NT2/D1 (cell line): ENCODE measurements around the gene RPL15.

Experiments
- DNase-seq: peaks from one replicate; pipeline ENCODE4 v3.0.0-alpha.2; 2011; ENCODE audit warnings: low read depth, low spot score
- H3K27me3 ChIP-seq: 2 replicates; pipeline ENCODE4 v1.6.0; 2011; ENCODE audit warnings: mild to moderate bottlenecking; ENCODE audit not compliant: insufficient read length, insufficient read depth
- H3K36me3 ChIP-seq: 2 replicates; pipeline ENCODE4 v1.6.1; 2011; ENCODE audit warnings: mild to moderate bottlenecking, low read length, mixed read lengths; ENCODE audit not compliant: insufficient read depth, insufficient read length
- H3K4me1 ChIP-seq: 2 replicates; pipeline ENCODE4 v1.5.1; 2011; ENCODE audit not compliant: insufficient read depth, insufficient read length
- H3K4me3 ChIP-seq: 2 replicates; pipeline ENCODE4 v1.5.1; 2011; ENCODE audit warnings: low read depth; ENCODE audit not compliant: insufficient read length
- H3K9ac ChIP-seq: 2 replicates; pipeline ENCODE4 v1.6.0; 2011; ENCODE audit warnings: low read depth; ENCODE audit not compliant: insufficient read length
- H3K9me3 ChIP-seq: 2 replicates; pipeline ENCODE4 v1.5.1; 2011; ENCODE audit warnings: mild to moderate bottlenecking, low read length; ENCODE audit not compliant: insufficient read depth
- SUZ12 ChIP-seq: IDR thresholded peaks from 2 replicates; pipeline ENCODE4 v1.6.1; 2011; ENCODE audit not compliant: insufficient read length, insufficient read depth; ENCODE audit errors: extremely low read depth
- YY1 ChIP-seq: IDR thresholded peaks from 2 replicates; pipeline ENCODE4 v1.6.1; 2011; ENCODE audit not compliant: insufficient read length, insufficient read depth
- ZNF274 ChIP-seq: IDR thresholded peaks from 2 replicates; pipeline ENCODE4 v1.6.1; 2011; ENCODE audit warnings: mild to moderate bottlenecking, low read depth, low read length

Gene RPL15

DNA sequence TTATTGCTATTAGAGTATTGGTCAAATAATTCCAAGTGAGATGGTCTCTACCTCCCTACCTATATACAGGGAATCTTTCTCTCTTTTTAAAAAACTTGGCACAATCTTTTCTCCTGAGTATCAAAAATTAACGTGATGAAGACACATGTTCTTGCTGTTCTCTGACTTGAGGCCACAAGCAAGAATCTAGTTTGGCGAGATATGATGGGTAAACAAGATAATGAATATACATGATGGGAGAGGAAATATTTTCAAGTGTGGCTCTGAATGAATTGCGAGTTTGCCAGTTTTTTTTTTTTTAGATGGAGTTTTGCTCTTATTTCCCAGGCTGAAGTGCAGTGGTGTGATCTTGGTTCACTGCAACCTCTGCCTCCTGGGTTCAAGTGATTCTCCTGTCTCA lies 39.8 kb downstream of the RPL15 start:
- Histone ChIP-seq H3K4me3 (no peak overlapping the region), H3K27me3 (no peaks in the 10 kb centered on the region), H3K36me3 (peaks cover 4% of the 10 kb centered on the region), H3K9ac (no peak overlapping the region), H3K9me3 (no peaks in the 10 kb centered on the region), H3K4me1 (no peaks in the 10 kb centered on the region)
- TF ChIP-seq SUZ12 (no peak), ZNF274 (no peak), YY1 (no peak)
- DNase-seq, result no peak

DNA sequence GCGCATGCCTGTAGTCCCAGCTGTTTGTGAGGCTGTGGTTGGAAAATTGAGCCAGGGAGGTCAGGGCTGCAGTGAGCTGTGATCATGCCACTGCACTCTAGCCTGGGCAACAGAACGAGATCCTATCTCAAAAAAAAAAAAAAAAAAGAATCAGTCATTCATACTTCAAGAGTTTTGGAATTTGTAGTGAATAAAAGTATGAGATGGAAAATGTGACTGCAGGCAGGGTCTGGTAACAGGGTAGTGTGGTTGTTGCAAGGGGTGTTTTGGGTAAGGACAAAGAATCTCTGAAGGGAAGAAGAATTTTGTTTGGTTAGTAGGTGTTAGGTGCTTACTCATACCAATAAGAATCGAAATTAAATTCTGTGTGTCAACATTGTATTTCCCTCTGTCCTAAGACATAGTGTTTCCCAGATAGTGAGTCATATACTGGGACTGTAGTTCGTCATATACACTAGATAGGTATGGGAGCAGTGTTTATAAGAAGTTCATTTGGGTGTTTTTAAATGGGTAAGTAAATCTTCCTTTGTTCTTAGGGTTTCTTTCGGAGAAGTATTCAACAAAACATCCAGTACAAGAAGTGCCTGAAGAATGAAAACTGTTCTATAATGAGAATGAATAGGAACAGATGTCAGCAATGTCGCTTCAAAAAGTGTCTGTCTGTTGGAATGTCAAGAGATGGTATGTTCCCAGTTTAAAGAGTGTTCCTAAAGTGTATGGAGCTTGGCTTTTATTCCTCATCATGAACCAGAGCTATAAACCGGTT lies 42.4 kb downstream of the RPL15 start:
- Histone ChIP-seq H3K9me3 (no peaks in the 10 kb centered on the region), H3K36me3 (peaks cover 13% of the 10 kb centered on the region), H3K4me1 (no peaks in the 10 kb centered on the region), H3K27me3 (no peaks in the 10 kb centered on the region), H3K4me3 (no peak overlapping the region), H3K9ac (no peak overlapping the region)
- TF ChIP-seq ZNF274, result no peak
- TF ChIP-seq SUZ12, result no peak
- TF ChIP-seq YY1, result no peak
- DNase-seq, result no peak

DNA sequence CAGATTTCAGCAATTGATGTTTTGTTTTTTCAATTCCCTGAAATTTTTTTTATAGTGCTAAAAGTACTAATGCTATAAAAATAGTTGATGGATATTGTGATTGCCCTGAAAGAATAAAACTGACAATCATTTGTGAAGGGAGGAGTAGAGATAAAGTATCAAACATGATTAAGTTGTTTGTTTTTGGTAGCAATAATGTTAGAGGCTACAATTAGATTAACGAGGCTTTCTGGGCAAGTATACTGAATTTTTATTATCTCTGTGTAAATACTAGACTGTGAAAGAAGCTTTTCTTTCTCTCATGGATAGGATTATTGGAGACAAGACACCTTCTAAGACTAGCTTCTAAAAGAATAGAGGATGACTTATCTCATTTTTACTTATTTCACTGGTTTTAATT lies 43.7 kb downstream of the RPL15 start:
- peaks cover 22% of the 10 kb centered on the region for H3K36me3 ChIP-seq
- no peaks in the 10 kb centered on the region for H3K4me1 ChIP-seq
- H3K27me3 ChIP-seq, result no peaks in the 10 kb centered on the region
- DNase-seq, result no peak
- no peak overlapping the region for H3K4me3 ChIP-seq
- TF ChIP-seq ZNF274, result no peak
- no peak for TF ChIP-seq SUZ12
- no peak for TF ChIP-seq YY1
- H3K9ac ChIP-seq, result no peak overlapping the region
- no peaks in the 10 kb centered on the region for H3K9me3 ChIP-seq

DNA sequence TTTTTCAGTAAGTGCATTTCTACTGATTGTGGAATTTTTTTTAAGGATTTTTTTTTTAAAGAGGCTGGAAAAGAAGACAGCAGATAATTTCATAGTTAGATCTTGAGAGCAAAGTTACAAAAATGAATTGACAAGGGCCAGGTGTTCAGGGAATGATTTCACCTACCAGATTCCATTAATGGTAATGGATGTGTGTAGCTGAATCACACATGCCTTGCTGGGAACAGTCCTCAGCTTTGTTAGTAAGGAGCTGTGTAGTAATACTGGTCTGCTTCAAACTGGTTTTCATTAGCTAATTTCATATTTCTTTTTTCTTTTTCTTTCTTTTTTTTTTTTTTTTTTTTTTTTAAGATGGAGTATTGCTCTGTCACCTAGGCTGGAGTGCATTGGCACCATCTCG lies 44.1 kb downstream of the RPL15 start:
- Histone ChIP-seq H3K4me1 (no peaks in the 10 kb centered on the region), H3K36me3 (peaks cover 26% of the 10 kb centered on the region)

DNA sequence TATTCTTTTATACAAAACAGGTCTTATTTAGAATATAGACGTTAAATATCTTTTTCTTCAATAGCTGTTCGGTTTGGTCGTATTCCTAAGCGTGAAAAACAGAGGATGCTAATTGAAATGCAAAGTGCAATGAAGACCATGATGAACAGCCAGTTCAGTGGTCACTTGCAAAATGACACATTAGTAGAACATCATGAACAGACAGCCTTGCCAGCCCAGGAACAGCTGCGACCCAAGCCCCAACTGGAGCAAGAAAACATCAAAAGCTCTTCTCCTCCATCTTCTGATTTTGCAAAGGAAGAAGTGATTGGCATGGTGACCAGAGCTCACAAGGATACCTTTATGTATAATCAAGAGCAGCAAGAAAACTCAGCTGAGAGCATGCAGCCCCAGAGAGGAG lies 45.0 kb downstream of the RPL15 start:
- H3K4me1 ChIP-seq, result no peaks in the 10 kb centered on the region
- no peak for TF ChIP-seq ZNF274
- TF ChIP-seq SUZ12, result no peak
- no peak for TF ChIP-seq YY1
- no peaks in the 10 kb centered on the region for H3K9me3 ChIP-seq
- H3K36me3 ChIP-seq, result peaks cover 29% of the 10 kb centered on the region
- H3K9ac ChIP-seq, result no peak overlapping the region
- no peaks in the 10 kb centered on the region for H3K27me3 ChIP-seq
- H3K4me3 ChIP-seq, result no peak overlapping the region
- no peak for DNase-seq

More for the DNA sequence above, 44.1 kb downstream of the RPL15 start:
- H3K4me3 ChIP-seq, result no peak overlapping the region
- no peaks in the 10 kb centered on the region for H3K27me3 ChIP-seq
- H3K9me3 ChIP-seq, result no peaks in the 10 kb centered on the region
- H3K9ac ChIP-seq, result no peak overlapping the region
- DNase-seq, result no peak
- no peak for TF ChIP-seq ZNF274
- TF ChIP-seq YY1, result no peak
- TF ChIP-seq SUZ12, result no peak

DNA sequence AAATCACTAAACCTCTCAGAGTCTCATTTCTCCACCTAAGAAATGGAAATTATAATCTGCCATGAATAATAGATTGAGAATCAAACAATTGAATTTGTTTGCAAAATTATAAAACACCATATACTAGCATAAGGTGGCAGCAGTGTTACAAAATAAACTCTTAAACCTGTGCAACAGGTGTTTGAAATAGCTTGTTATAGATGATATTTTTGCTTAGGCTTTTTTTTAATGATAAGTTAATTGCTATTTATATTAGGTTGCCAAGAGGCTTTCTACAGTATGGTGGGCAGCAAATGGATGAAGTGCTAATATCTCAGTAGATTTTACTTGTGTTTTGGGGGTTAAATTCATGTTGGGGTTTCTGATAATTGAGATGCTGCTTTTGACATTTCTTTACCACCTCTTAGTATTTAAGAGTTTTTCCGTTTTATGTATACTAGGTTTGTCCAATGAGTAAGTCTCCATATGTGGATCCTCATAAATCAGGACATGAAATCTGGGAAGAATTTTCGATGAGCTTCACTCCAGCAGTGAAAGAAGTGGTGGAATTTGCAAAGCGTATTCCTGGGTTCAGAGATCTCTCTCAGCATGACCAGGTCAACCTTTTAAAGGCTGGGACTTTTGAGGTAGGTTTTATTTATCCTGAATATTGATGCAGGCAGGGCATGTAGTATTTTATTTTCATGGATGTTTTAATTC lies 47.8 kb downstream of the RPL15 start:
- no peak for TF ChIP-seq YY1
- no peak for TF ChIP-seq SUZ12
- TF ChIP-seq ZNF274, result no peak

DNA sequence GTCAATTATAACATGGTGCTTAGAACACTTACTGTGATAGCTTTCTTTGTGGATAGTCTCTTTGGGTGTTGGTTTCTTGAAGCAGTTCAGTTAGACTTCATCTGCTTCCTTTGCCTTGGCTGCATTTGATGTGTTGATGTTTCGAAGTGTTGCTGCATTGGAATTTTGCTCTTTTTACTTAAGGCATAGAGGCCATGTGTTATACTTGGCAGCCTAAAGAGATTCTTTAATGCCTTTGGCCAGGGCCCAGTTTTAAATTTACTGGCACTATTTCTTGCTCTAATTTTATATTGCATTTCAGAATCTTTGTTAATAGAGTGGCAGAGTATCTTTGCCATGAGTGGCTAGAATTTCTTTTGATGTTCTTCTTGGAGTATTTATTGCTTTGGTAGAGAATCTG lies 49.4 kb downstream of the RPL15 start:
- H3K4me3 ChIP-seq, result no peak overlapping the region
- peaks cover 43% of the 10 kb centered on the region for H3K36me3 ChIP-seq
- H3K9me3 ChIP-seq, result no peaks in the 10 kb centered on the region
- no peak overlapping the region for H3K9ac ChIP-seq
- H3K4me1 ChIP-seq, result no peaks in the 10 kb centered on the region
- no peaks in the 10 kb centered on the region for H3K27me3 ChIP-seq
- no peak for TF ChIP-seq ZNF274
- DNase-seq, result no peak

More for the DNA sequence above, 47.8 kb downstream of the RPL15 start:
- Histone ChIP-seq H3K36me3 (peaks cover 44% of the 10 kb centered on the region), H3K27me3 (no peaks in the 10 kb centered on the region), H3K4me1 (no peaks in the 10 kb centered on the region), H3K9ac (no peak overlapping the region), H3K9me3 (no peaks in the 10 kb centered on the region), H3K4me3 (no peak overlapping the region)
- DNase-seq, result no peak
